ENCODE results near the gene MED7.

Gene MED7

GRCh38 chr5:157184117-157184670, 41.5 kb upstream of the MED7 start:
- DNase-seq (ENCODE audit: extremely low read depth, low read depth): no peak
- H3K4me3 ChIP-seq (replicated peaks; ENCODE audit: low read depth, low read length): no peak overlapping the region
- no peak for TF ChIP-seq CTCF (IDR thresholded peaks at IDR 0.05; ENCODE audit: low read depth, low read length, missing control alignments)

- no peak for DNase-seq (ENCODE audit: extremely low read depth, low read depth)
- H3K4me3 ChIP-seq (replicated peaks; ENCODE audit: low read depth, low read length): no peak overlapping the region
- no peak for TF ChIP-seq CTCF (IDR thresholded peaks at IDR 0.05; ENCODE audit: low read depth, low read length, missing control alignments)
Observed at GRCh38 chr5:157182143-157182757, 39.6 kb upstream of the MED7 start.

- DNase-seq (ENCODE audit: extremely low read depth, low read depth): no peak
- TF ChIP-seq CTCF (IDR thresholded peaks at IDR 0.05; ENCODE audit: low read depth, low read length, missing control alignments): no peak
- no peak within 1 kb of the TSS for H3K4me3 ChIP-seq (replicated peaks; ENCODE audit: low read depth, low read length)
Observed at GRCh38 chr5:157180374-157181264, 38.0 kb upstream of the MED7 start, which contains the start of gene ITK. Gene ITK (plus strand): TSS chr5:157180840. CDS start chr5:157180978, 138 bp downstream.

- no peak for TF ChIP-seq CTCF (IDR thresholded peaks at IDR 0.05; ENCODE audit: low read depth, low read length, missing control alignments)
- no peak for DNase-seq (ENCODE audit: extremely low read depth, low read depth)
- no peak overlapping the region for H3K4me3 ChIP-seq (replicated peaks; ENCODE audit: low read depth, low read length)
Observed at GRCh38 chr5:157178966-157179365, 36.3 kb upstream of the MED7 start.

GRCh38 chr5:157177953-157178352, 35.3 kb upstream of the MED7 start:
- no peak for TF ChIP-seq CTCF (IDR thresholded peaks at IDR 0.05; ENCODE audit: low read depth, low read length, missing control alignments)
- H3K4me3 ChIP-seq (replicated peaks; ENCODE audit: low read depth, low read length): no peak overlapping the region
- no peak for DNase-seq (ENCODE audit: extremely low read depth, low read depth)

GRCh38 chr5:157175071-157175612, 32.5 kb upstream of the MED7 start:
- no peak for DNase-seq (ENCODE audit: extremely low read depth, low read depth)
- TF ChIP-seq CTCF (IDR thresholded peaks at IDR 0.05; ENCODE audit: low read depth, low read length, missing control alignments): no peak
- no peak overlapping the region for H3K4me3 ChIP-seq (replicated peaks; ENCODE audit: low read depth, low read length)
